GM10248 (cell line): Measurements from ENCODE around the gene ERG.
A peak's percentile ranks its signal among the peaks of the same experiment; 100 is the strongest.

Source experiments
- CTCF ChIA-PET: fragments of 300-600 bp; sonication (Branson Sonifier 250); formaldehyde crosslinking; extraction: SDS; loops from one replicate; lab custom pipeline; 2021; ENCODE audit warnings: antibody characterized with exemption; lab: Yijun Ruan, JAX
- POLR2A ChIA-PET: fragments of 350-650 bp; sonication (Branson Sonifier 250); formaldehyde crosslinking; extraction: SDS; loops from one replicate; lab custom pipeline; 2020; ENCODE audit warnings: antibody characterized with exemption; lab: Yijun Ruan, JAX
- DNase-seq: peaks from one replicate; pipeline ENCODE4 v3.0.0; 2012; ENCODE audit errors: extremely low spot score
- TF ChIP-seq, protein P1 (sequence below): IDR thresholded peaks from 2 replicates; pipeline ENCODE4 v1.5.1; 2012; ENCODE audit warnings: mild to moderate bottlenecking, low read depth; ENCODE audit errors: extremely low read depth, missing control alignments, control extremely low read depth

The ERG gene

DNA sequence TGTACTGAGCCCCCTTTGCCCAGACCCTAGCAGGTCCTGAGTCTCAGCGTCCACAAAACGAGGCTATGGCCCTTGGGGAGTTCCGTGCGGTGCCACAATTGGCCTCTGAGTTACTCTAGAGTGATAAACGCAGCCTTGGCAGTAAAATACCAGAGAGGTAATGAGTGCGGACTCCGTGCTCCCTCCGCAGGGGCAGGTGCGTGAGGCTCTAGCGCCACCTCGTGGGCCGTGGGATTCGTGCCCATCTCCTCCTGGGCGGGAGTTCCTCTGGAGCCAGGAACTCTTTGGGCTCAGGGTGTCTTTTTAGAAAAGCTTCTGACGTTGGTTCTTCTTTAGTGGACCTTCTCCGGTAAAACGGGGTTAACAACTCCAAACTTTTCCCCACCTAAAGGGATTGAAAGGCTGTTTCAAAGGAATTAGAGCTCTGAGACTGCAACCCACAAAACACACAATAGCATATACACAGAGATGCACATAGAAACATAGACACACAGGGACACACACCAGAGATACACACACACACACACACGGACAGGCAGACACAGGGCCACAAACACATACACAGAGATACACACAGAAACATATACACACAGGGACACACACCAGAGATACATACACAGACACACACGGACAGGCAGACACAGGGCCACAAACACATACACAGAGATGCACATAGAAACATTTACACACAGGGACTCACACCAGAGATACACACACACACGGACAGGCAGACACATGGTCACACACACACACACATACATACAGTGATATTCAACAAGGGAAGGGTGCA is 142.1 kb downstream of the ERG start:
- DNase-seq: peak; percentile 85
- TF ChIP-seq, protein P1, sequence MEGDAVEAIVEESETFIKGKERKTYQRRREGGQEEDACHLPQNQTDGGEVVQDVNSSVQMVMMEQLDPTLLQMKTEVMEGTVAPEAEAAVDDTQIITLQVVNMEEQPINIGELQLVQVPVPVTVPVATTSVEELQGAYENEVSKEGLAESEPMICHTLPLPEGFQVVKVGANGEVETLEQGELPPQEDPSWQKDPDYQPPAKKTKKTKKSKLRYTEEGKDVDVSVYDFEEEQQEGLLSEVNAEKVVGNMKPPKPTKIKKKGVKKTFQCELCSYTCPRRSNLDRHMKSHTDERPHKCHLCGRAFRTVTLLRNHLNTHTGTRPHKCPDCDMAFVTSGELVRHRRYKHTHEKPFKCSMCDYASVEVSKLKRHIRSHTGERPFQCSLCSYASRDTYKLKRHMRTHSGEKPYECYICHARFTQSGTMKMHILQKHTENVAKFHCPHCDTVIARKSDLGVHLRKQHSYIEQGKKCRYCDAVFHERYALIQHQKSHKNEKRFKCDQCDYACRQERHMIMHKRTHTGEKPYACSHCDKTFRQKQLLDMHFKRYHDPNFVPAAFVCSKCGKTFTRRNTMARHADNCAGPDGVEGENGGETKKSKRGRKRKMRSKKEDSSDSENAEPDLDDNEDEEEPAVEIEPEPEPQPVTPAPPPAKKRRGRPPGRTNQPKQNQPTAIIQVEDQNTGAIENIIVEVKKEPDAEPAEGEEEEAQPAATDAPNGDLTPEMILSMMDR: peak; percentile 88
- CTCF ChIA-PET: interaction anchor here (0.7 to 4.4 kb wide), 34 partner anchors 10 to 1417 kb away, joined by 3 to 72 read pairs (median 3); no protein-coding TSS in a partner anchor
- POLR2A ChIA-PET: no interaction called here

DNA sequence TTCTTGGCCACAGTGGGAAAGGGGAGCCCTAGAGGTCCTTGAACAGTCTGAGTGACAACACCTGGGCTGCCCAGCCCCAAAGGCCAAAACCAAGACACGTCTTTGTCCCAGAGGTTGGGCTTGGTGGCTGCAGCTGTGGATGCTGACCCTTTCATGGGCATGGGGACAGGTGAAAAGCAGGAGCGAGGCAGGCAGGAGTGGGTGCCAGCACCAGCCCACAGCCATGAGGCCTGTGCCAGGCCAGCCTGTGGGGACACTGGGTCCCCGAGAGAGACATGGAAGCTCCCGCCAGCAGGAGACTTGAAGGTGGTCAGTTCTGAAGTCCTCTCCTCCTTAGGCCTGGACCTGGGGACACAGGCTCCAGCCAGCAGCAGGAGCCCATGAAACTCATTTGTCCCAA is 142.9 kb downstream of the ERG start:
- POLR2A ChIA-PET: no interaction called here
- TF ChIP-seq, protein P1: no peak
- DNase-seq: no peak
- CTCF ChIA-PET: interaction anchor here (0.7 to 4.4 kb wide), 23 partner anchors 9 to 1417 kb away, joined by 3 to 72 read pairs (median 3); no protein-coding TSS in a partner anchor

DNA sequence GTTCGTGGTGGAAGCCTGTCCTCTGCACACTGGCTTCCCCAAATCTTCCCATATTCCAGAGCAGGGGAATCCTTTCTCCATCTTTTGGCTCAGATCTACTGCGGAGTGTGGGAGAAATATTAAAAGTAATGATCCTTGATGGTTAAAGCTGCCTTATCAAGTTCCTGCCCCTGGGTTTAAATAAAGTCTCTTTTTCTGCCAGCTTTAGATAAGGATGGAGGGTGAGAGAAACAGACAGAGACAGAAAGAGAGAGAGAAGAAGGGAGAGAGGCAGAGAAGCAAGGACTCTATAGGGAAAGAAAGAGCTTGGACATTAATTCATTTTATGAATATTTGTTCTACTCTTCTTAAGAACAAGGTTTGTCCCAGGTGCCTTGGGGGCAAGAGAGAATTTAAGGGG is 143.5 kb downstream of the ERG start:
- no peak for DNase-seq
- TF ChIP-seq, protein P1: no peak
- CTCF ChIA-PET: interaction anchor here (1.0 to 4.4 kb wide), 19 partner anchors 9 to 1416 kb away, joined by 3 to 72 read pairs (median 4); no protein-coding TSS in a partner anchor
- POLR2A ChIA-PET: no interaction called here

DNA sequence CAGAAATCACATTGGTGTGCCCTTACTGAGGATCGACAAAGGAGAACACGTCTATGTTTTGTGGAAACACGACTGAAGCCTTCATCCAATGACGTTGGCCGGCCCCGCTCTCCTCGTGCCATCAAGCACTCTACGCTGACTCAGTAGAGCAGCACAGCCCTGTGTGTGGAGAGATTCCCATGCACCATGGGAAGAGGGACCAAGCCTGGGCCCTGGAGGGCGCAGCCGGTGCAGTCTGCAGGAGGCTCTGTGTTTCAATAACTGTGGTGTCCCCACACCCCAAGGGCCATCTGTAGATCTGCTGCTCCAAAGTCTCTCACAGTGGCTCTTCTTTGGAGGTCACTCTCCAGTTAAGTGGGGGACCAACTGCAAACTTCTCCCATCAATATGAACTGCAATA is 144.0 kb downstream of the ERG start:
- ChIA-PET POLR2A (no interaction called here), CTCF (interaction anchor here (1.1 to 4.9 kb wide), 12 partner anchors 17 to 642 kb away, joined by 3 to 103 read pairs (median 13); no protein-coding TSS in a partner anchor)
- no peak for DNase-seq
- TF ChIP-seq, protein P1: no peak

DNA sequence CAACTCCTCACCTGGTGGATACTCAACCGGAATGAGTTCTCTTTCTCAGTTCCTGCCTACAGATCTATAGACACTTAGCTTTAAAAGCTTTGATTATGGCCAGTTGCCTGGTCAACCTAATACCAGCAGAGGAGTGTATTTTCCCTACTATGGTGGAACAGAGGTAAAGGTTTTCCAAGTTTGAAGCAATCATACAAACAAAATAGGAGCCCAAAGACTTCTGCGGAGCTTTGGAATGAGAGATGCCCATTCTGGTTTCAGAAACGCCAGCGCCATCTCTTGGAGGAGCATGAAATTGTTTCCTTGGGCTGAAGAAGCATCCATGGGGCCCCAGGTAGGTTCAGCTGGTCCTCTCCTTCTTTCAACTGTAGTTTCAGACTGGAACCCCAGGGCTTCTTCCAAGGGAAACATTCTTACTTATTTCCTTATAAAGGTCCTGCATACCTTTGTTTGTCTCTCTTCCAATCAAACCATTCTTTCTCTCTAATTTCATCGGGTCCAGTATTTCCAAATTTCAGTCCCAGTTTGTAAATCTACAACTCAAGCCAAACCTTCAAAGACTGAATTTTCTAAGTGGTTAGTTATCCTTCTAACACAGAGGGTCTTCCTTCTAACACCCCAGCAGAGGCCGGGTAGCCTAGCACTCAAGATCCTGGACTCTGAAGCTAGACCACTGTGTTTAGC is 145.6 kb downstream of the ERG start:
- peak; percentile 62 for DNase-seq
- POLR2A ChIA-PET: no interaction called here
- CTCF ChIA-PET: interaction anchor here (0.6 to 4.9 kb wide), 39 partner anchors 10 to 725 kb away, joined by 3 to 103 read pairs (median 5); no protein-coding TSS in a partner anchor
- TF ChIP-seq, protein P1: peak; percentile 55

DNA sequence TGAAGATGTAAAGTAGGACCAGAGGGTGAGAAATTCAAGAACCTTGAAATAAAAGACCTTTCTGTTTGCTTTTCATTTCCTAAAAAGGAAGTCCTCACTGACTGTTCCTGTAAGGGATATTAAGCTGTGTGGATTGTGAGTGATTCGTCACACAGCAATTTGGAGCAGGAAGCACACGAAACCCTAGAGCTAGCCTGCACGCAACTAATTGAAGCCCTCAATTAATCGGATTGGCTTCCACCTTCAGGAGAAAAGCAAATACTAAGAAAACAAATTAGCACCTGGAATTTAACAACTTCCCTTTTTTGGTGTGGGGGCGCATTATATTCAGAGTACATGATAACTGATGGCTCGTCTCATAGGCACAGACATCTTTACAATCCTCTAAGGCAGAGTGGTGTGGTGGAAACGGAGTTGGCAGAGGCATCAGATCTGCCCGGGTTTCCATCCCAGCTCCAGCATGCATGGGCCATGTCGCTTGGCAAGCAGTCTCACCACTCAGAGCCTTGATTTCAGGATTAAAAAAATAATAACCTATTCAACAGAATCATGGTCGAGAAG is 146.2 kb downstream of the ERG start:
- TF ChIP-seq, protein P1: no peak
- POLR2A ChIA-PET: no interaction called here
- CTCF ChIA-PET: interaction anchor here (0.6 to 4.9 kb wide), 38 partner anchors 9 to 724 kb away, joined by 3 to 103 read pairs (median 5); no protein-coding TSS in a partner anchor
- no peak for DNase-seq
